ENCODE results near the gene CLSTN2.
A peak's percentile ranks its signal among the peaks of the same experiment; 100 is the strongest.
"Not testable (repeated sequence)": the region's sequence is repeated elsewhere in the genome, so short reads cannot be mapped to it uniquely, and the experiment has no call there.

Gene CLSTN2

GRCh38 chr3:140395134-140396075 is 460.4 kb downstream of the CLSTN2 start:
- DNase-seq = no peak

GRCh38 chr3:140396110-140396509 is 461.1 kb downstream of the CLSTN2 start:
- no peak for DNase-seq

GRCh38 chr3:140397847-140398246 is 462.9 kb downstream of the CLSTN2 start:
- DNase-seq = no peak

- DNase-seq = no peak
These were observed 463.4 kb downstream of the CLSTN2 start for GRCh38 chr3:140398387-140398786.

- no peak for DNase-seq
These were observed 464.9 kb downstream of the CLSTN2 start for GRCh38 chr3:140399871-140400270.

GRCh38 chr3:140403079-140403478 is 468.1 kb downstream of the CLSTN2 start:
- DNase-seq = no peak

- DNase-seq = no peak
These were observed 468.6 kb downstream of the CLSTN2 start for GRCh38 chr3:140403608-140404007.

- no peak for DNase-seq
These were observed 471.7 kb downstream of the CLSTN2 start for GRCh38 chr3:140406655-140407054.

GRCh38 chr3:140408252-140408651 is 473.3 kb downstream of the CLSTN2 start:
- no peak for DNase-seq

- no peak for DNase-seq
These were observed 481.7 kb downstream of the CLSTN2 start for GRCh38 chr3:140416666-140417065.

- DNase-seq = no peak
These were observed 485.8 kb downstream of the CLSTN2 start for GRCh38 chr3:140420621-140421357.

GRCh38 chr3:140421884-140422283 is 486.9 kb downstream of the CLSTN2 start:
- DNase-seq = no peak

GRCh38 chr3:140423146-140423545 is 488.2 kb downstream of the CLSTN2 start:
- no peak for DNase-seq

- not testable (repeated sequence) for DNase-seq
These were observed 488.6 kb downstream of the CLSTN2 start for GRCh38 chr3:140423574-140423973.

GRCh38 chr3:140424211-140424610 is 489.2 kb downstream of the CLSTN2 start:
- DNase-seq = no peak

- no peak for DNase-seq
These were observed 489.7 kb downstream of the CLSTN2 start for GRCh38 chr3:140424726-140425125.

GRCh38 chr3:140427786-140428185 is 492.8 kb downstream of the CLSTN2 start:
- no peak for DNase-seq

- no peak for DNase-seq
These were observed 493.4 kb downstream of the CLSTN2 start for GRCh38 chr3:140428380-140428779.

GRCh38 chr3:140429791-140430190 is 494.8 kb downstream of the CLSTN2 start:
- DNase-seq = no peak

- no peak for DNase-seq
These were observed 495.5 kb downstream of the CLSTN2 start for GRCh38 chr3:140430494-140430893.

- DNase-seq = peak; percentile 47
These were observed 497.3 kb downstream of the CLSTN2 start for GRCh38 chr3:140432229-140432669.

- DNase-seq = no peak
These were observed 498.4 kb downstream of the CLSTN2 start for GRCh38 chr3:140433431-140433830.

GRCh38 chr3:140434261-140434905 is 499.4 kb downstream of the CLSTN2 start:
- no peak for DNase-seq
